ENCODE measurements around the gene BDH2.

Gene BDH2

GRCh38 chr4:103099691-103100392 is at the start of gene BDH2:
TSS of gene BDH2 (minus strand) at chr4:103099834. CDS start at chr4:103096254, 3,580 bp downstream.
- in situ Hi-C loops (cut with HindIII; ENCODE audit: low sequenced_read_pairs), result no loop called here

- in situ Hi-C loops (cut with HindIII; ENCODE audit: low sequenced_read_pairs), result no loop called here
Measured at GRCh38 chr4:103144926-103145325, 45.3 kb upstream of the BDH2 start.

- in situ Hi-C loops (cut with HindIII; ENCODE audit: low sequenced_read_pairs), result no loop called here
Measured at GRCh38 chr4:103137446-103137827, 37.8 kb upstream of the BDH2 start.

GRCh38 chr4:103136671-103137445 is 37.2 kb upstream of the BDH2 start:
- in situ Hi-C loops (cut with HindIII; ENCODE audit: low sequenced_read_pairs), result no loop called here

- in situ Hi-C loops (cut with HindIII; ENCODE audit: low sequenced_read_pairs), result no loop called here
Measured at GRCh38 chr4:103129174-103129573, 29.5 kb upstream of the BDH2 start.

- in situ Hi-C loops (cut with HindIII; ENCODE audit: low sequenced_read_pairs), result no loop called here
Measured at GRCh38 chr4:103126126-103126525, 26.5 kb upstream of the BDH2 start.

GRCh38 chr4:103123114-103123513 is 23.5 kb upstream of the BDH2 start:
- in situ Hi-C loops (cut with HindIII; ENCODE audit: low sequenced_read_pairs), result no loop called here

- in situ Hi-C loops (cut with HindIII; ENCODE audit: low sequenced_read_pairs), result no loop called here
Measured at GRCh38 chr4:103118166-103118565, 18.5 kb upstream of the BDH2 start.

GRCh38 chr4:103111598-103111997 is 12.0 kb upstream of the BDH2 start:
- in situ Hi-C loops (cut with HindIII; ENCODE audit: low sequenced_read_pairs), result no loop called here

GRCh38 chr4:103108542-103108941 is 8.9 kb upstream of the BDH2 start:
- in situ Hi-C loops (cut with HindIII; ENCODE audit: low sequenced_read_pairs), result no loop called here

GRCh38 chr4:103105558-103106356 is 6.1 kb upstream of the BDH2 start:
- in situ Hi-C loops (cut with HindIII; ENCODE audit: low sequenced_read_pairs), result no loop called here

GRCh38 chr4:103104886-103105285 is 5.3 kb upstream of the BDH2 start:
- in situ Hi-C loops (cut with HindIII; ENCODE audit: low sequenced_read_pairs), result no loop called here

GRCh38 chr4:103100691-103101090 is 1.1 kb upstream of the BDH2 start:
- in situ Hi-C loops (cut with HindIII; ENCODE audit: low sequenced_read_pairs), result no loop called here

GRCh38 chr4:103098756-103099440 is 736 bp downstream of the BDH2 start:
- in situ Hi-C loops (cut with HindIII; ENCODE audit: low sequenced_read_pairs), result no loop called here

GRCh38 chr4:103098341-103098740 is 1.3 kb downstream of the BDH2 start:
- in situ Hi-C loops (cut with HindIII; ENCODE audit: low sequenced_read_pairs), result no loop called here

- in situ Hi-C loops (cut with HindIII; ENCODE audit: low sequenced_read_pairs), result no loop called here
Measured at GRCh38 chr4:103097112-103097511, 2.5 kb downstream of the BDH2 start.

GRCh38 chr4:103095080-103095479 is 4.6 kb downstream of the BDH2 start:
- in situ Hi-C loops (cut with HindIII; ENCODE audit: low sequenced_read_pairs), result no loop called here

GRCh38 chr4:103092245-103092644 is 7.4 kb downstream of the BDH2 start:
- in situ Hi-C loops (cut with HindIII; ENCODE audit: low sequenced_read_pairs), result no loop called here

GRCh38 chr4:103091601-103092223 is 7.9 kb downstream of the BDH2 start:
- in situ Hi-C loops (cut with HindIII; ENCODE audit: low sequenced_read_pairs), result no loop called here

GRCh38 chr4:103089481-103089880 is 10.2 kb downstream of the BDH2 start:
- in situ Hi-C loops (cut with HindIII; ENCODE audit: low sequenced_read_pairs), result no loop called here

- in situ Hi-C loops (cut with HindIII; ENCODE audit: low sequenced_read_pairs), result no loop called here
Measured at GRCh38 chr4:103086551-103086950, 13.1 kb downstream of the BDH2 start.

Measured in DLD1 (cell line).